Endothelial cell of umbilical vein (primary cell): ENCODE data around the gene ZNF346. TPM values are rescaled to one million over a fixed set of nuclear protein-coding genes. Genes with fewer than 3 reads are reported as not detected.

Experiments
- BruUV-seq: library from RNA; stranded (reverse); fragments of 400-500 nt; replicated peaks from 2 replicates; lab custom pipeline; 2021; lab: Mats Ljungman, UMichigan
- CTCF ChIA-PET: fragments of 300-600, 350-600 bp; sonication (Branson Sonifier 250); formaldehyde crosslinking; loops from one replicate; lab custom pipeline; 2021; ENCODE audit warnings: antibody characterized with exemption, inconsistent platforms; lab: Charles Lee
- POLR2A ChIA-PET: fragments of 300-600, 350-600 bp; sonication (Branson Sonifier 250); formaldehyde crosslinking; loops from one replicate; lab custom pipeline; 2021; ENCODE audit warnings: antibody characterized with exemption, inconsistent platforms; lab: Charles Lee
- DNase-seq: peaks from one replicate; pipeline ENCODE4 v3.0.0-alpha.2; 2011; ENCODE audit warnings: low read depth, low spot score
- FAIRE-seq: peaks from 2 replicates; lab custom pipeline; 2011; peaks lifted over from hg19 to GRCh38; lab: Jason Lieb, UNC
- H2AFZ ChIP-seq: 2 replicates; pipeline ENCODE4 v1.6.0; 2012; ENCODE audit warnings: low read depth, low read length, control low read depth, inconsistent platforms
- H3K27ac ChIP-seq: 2 replicates; pipeline ENCODE4 v1.5.1; 2011; ENCODE audit warnings: low read depth, mild to moderate bottlenecking, control low read depth, low read length, moderate library complexity; ENCODE audit not compliant: insufficient read depth
- H3K27me3 ChIP-seq, 2 experiments: 2 replicates each; pipeline versions ENCODE4 v1.6.0 to v1.6.1; 2011; ENCODE audit warnings: low read length in 2 of 2, mixed read lengths in 1 of 2; ENCODE audit not compliant: control insufficient read depth in 2 of 2, insufficient read depth in 2 of 2
- H3K36me3 ChIP-seq, 2 experiments: 2 replicates in 1 of 2; 3 replicates in 1 of 2; pipeline ENCODE4 v1.5.1; 2011; ENCODE audit warnings: low read length in 2 of 2, mild to moderate bottlenecking in 1 of 2, moderate library complexity in 1 of 2; ENCODE audit not compliant: control insufficient read depth in 2 of 2, insufficient read depth in 2 of 2; ENCODE audit errors: extremely low read depth in 1 of 2
- H3K4me1 ChIP-seq: 3 replicates; pipeline ENCODE4 v1.5.1; 2011; ENCODE audit warnings: mild to moderate bottlenecking, low read length; ENCODE audit not compliant: control insufficient read depth, insufficient read depth; ENCODE audit errors: extremely low read depth
- H3K4me2 ChIP-seq: 2 replicates; pipeline ENCODE4 v1.6.1; 2011; ENCODE audit warnings: low read length, control low read depth, mixed read lengths; ENCODE audit not compliant: insufficient read depth
- H3K4me3 ChIP-seq, 3 experiments: fragments of 200-600 bp in 1 of 3; sonication (generic), shearing (Covaris generic) in 1 of 3; replicated peaks in 1 of 3; 2 replicates each; pipeline ENCODE4 v1.5.1; 2011 to 2016; ENCODE audit warnings: control low read depth in 3 of 3, low read length in 3 of 3, mild to moderate bottlenecking in 2 of 3, inconsistent platforms in 1 of 3, low read depth in 1 of 3, moderate library complexity in 1 of 3; ENCODE audit not compliant: insufficient read depth in 1 of 3
- H3K79me2 ChIP-seq: 2 replicates; pipeline ENCODE4 v1.6.0; 2012; ENCODE audit warnings: low read length, inconsistent platforms; ENCODE audit not compliant: control insufficient read depth, insufficient read depth
- H3K9ac ChIP-seq: replicated peaks from 2 replicates; pipeline ENCODE3; 2011; ENCODE audit warnings: low read length, control low read depth; ENCODE audit not compliant: insufficient read depth; ENCODE audit errors: extremely low read depth
- H3K9me1 ChIP-seq: replicated peaks from 3 replicates; pipeline ENCODE4 v1.6.0; 2011; ENCODE audit warnings: mild to moderate bottlenecking, low read length; ENCODE audit not compliant: control insufficient read depth, insufficient read depth; ENCODE audit errors: extremely low read depth
- H3K9me3 ChIP-seq: replicated peaks from 2 replicates; pipeline ENCODE4 v1.5.1; 2012; ENCODE audit warnings: low read length, inconsistent platforms; ENCODE audit not compliant: control insufficient read depth, insufficient read depth
- H4K20me1 ChIP-seq: replicated peaks from 2 replicates; pipeline ENCODE3; 2011; ENCODE audit warnings: mild to moderate bottlenecking, low read length; ENCODE audit not compliant: control insufficient read depth, insufficient read depth; ENCODE audit errors: extremely low read depth
- CTCF ChIP-seq, 2 donors: IDR thresholded peaks; 1 replicate in 1 of 2; 2 replicates in 1 of 2; pipeline ENCODE4 v1.5.1; 2011; ENCODE audit warnings: low read length in 2 of 2, mild to moderate bottlenecking in 2 of 2, moderate library complexity in 2 of 2, control low read depth in 1 of 2, inconsistent platforms in 1 of 2, low read depth in 1 of 2; ENCODE audit not compliant: insufficient read depth in 1 of 2; ENCODE audit errors: extremely low read depth in 1 of 2
- EZH2 ChIP-seq: IDR thresholded peaks from 2 replicates; pipeline ENCODE4 v1.6.1; 2012; ENCODE audit warnings: borderline replicate concordance, low read depth, mild to moderate bottlenecking, moderate library complexity, low read length, inconsistent platforms; ENCODE audit not compliant: severe bottlenecking
- FOS ChIP-seq: IDR thresholded peaks from 2 replicates; pipeline ENCODE4 v1.6.1; 2011; ENCODE audit warnings: mild to moderate bottlenecking, low read length, moderate library complexity, borderline replicate concordance; ENCODE audit not compliant: insufficient read depth
- GATA2 ChIP-seq: IDR thresholded peaks from 2 replicates; pipeline ENCODE4 v1.7.0; 2011; ENCODE audit warnings: low read depth, mild to moderate bottlenecking, moderate library complexity, mixed read lengths, low read length; ENCODE audit not compliant: insufficient read length, insufficient read depth
- JUN ChIP-seq: IDR thresholded peaks from 2 replicates; pipeline ENCODE4 v1.6.1; 2011; ENCODE audit warnings: borderline replicate concordance, low read depth; ENCODE audit not compliant: insufficient read length, insufficient read depth
- MYC ChIP-seq: IDR thresholded peaks from one replicate; pipeline ENCODE4 v1.6.1; 2011; ENCODE audit warnings: mild to moderate bottlenecking, low read depth, low read length
- POLR2A ChIP-seq: IDR thresholded peaks from 2 replicates; pipeline ENCODE4 v1.6.1; 2012; ENCODE audit warnings: low read depth, mild to moderate bottlenecking, control low read depth, low read length
- POLR2AphosphoS5 ChIP-seq: IDR thresholded peaks from 2 replicates; pipeline ENCODE4 v1.6.1; 2012; ENCODE audit warnings: low read depth, mild to moderate bottlenecking, control low read depth, low read length, moderate library complexity; ENCODE audit not compliant: insufficient read depth
- dilution Hi-C: fragments of 300-500 bp; cut with MboI; formaldehyde crosslinking; loops from one replicate; pipeline ENCODE4 v1.15.0; 2019; ENCODE audit warnings: low sequenced_read_pairs; ENCODE audit not compliant: extremely low pct_ligation_motif_present
- intact Hi-C: fragments of 100-400 bp; cut with micrococcal nuclease; formaldehyde crosslinking; loops from one replicate; pipeline ENCODE4 v1.10.0; 2022
- polyA plus RNA-seq, 4 experiments: library from polyadenylated mRNA; depleted of rRNA in 3 of 4; stranded (reverse) in 3 of 4; unstranded in 1 of 4; fragments of >200 nt; gene quantifications; 2 replicates each; pipeline versions ENCODE4 v1.2.1 to v1.2.3, GENCODE V29; 2011 to 2012; ENCODE audit warnings: missing spikeins in 1 of 4
- total RNA-seq: library from RNA; stranded (reverse); gene quantifications from 2 replicates; pipeline ENCODE4 v1.2.3, GENCODE V29; 2021
- TF ChIP-seq, protein P1 (sequence below): IDR thresholded peaks from 2 replicates; pipeline ENCODE4 v1.6.1; 2011; ENCODE audit not compliant: insufficient read depth, insufficient read length

The ZNF346 gene
- total and polyA plus RNA-seq, 2 donors (not counting 3 experiments of a cell fraction or from before 2014, with no cell fraction given): 25.3 to 35.2 TPM

- no peak overlapping the region for H3K4me2 ChIP-seq
- no peaks in the 10 kb centered on the region for H3K9me1 ChIP-seq
- intact Hi-C loops (no loop called here), dilution Hi-C loops (no loop called here)
- H3K9ac ChIP-seq: no peak overlapping the region
- no TSS peak for BruUV-seq
- H3K4me1 ChIP-seq: no peaks in the 10 kb centered on the region
- ChIA-PET CTCF (interaction anchor here (0.9 to 1.3 kb wide), 2 partner anchors 10 to 35 kb away, joined by 3 read pairs; no protein-coding TSS in a partner anchor), POLR2A (no interaction called here)
- no peak for TF ChIP-seq MYC
- TF ChIP-seq POLR2AphosphoS5: no peak
- TF ChIP-seq FOS: no peak
- no peak for TF ChIP-seq EZH2
- TF ChIP-seq, protein P1, sequence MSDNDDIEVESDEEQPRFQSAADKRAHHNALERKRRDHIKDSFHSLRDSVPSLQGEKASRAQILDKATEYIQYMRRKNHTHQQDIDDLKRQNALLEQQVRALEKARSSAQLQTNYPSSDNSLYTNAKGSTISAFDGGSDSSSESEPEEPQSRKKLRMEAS: no peak
- TF ChIP-seq JUN: no peak
- TF ChIP-seq GATA2: no peak
- TF ChIP-seq POLR2A: no peak
- no peak for TF ChIP-seq CTCF (IDR thresholded peaks at IDR 0.05; ENCODE audit: extremely low read depth in 1 of 2, insufficient read depth in 1 of 2, low read depth in 1 of 2, low read length in 2 of 2)
- H3K27me3 ChIP-seq: no peaks in the 10 kb centered on the region
- H3K27ac ChIP-seq: no peak overlapping the region
- H3K9me3 ChIP-seq: no peaks in the 10 kb centered on the region
- FAIRE-seq (peak; percentile 72), DNase-seq (peak; percentile 40)
- no peak overlapping the region for H2AFZ ChIP-seq
- no peak overlapping the region for H3K4me3 ChIP-seq
- H3K79me2 ChIP-seq: peaks cover 14% of the 10 kb centered on the region
- no peaks in the 10 kb centered on the region for H4K20me1 ChIP-seq
- peaks cover 0 to 1% of the 10 kb centered on the region in 2 experiments for H3K36me3 ChIP-seq
Measured at GRCh38 chr5:177036443-177036842, 13.9 kb downstream of the ZNF346 start.
